WTC11 (cell line): ENCODE measurements around the gene GAPT.

Experiments used
- CTCF ChIP-seq: fragments of 200-600 bp; IDR thresholded peaks from 2 replicates; pipeline ENCODE4 v1.8.0; 2022; ENCODE audit warnings: antibody characterized with exemption
- EMX1 ChIP-seq: fragments of 250-450 bp; sonication (Bioruptor Pico); IDR thresholded peaks from 2 replicates; pipeline ENCODE4 v1.8.0; 2021; ENCODE audit warnings: mild to moderate bottlenecking
- JUN ChIP-seq: sonication (generic); formaldehyde crosslinking; IDR thresholded peaks from 2 replicates; pipeline ENCODE4 v1.8.0; 2023; ENCODE audit warnings: mild to moderate bottlenecking, missing genetic modification reagents
- MAX ChIP-seq: sonication (generic); formaldehyde crosslinking; IDR thresholded peaks from 2 replicates; pipeline ENCODE4 v1.8.0; 2022; ENCODE audit warnings: mild to moderate bottlenecking, missing genetic modification reagents
- TCF7 ChIP-seq: sonication (generic); formaldehyde crosslinking; IDR thresholded peaks from 2 replicates; pipeline ENCODE4 v1.8.0; 2022; ENCODE audit warnings: mild to moderate bottlenecking, low read depth, missing genetic modification reagents, moderate library complexity
- TEAD4 ChIP-seq: sonication (generic); formaldehyde crosslinking; IDR thresholded peaks from 2 replicates; pipeline ENCODE4 v1.8.0; 2022; ENCODE audit warnings: mild to moderate bottlenecking, missing genetic modification reagents
- ZBTB21 ChIP-seq: sonication (generic); formaldehyde crosslinking; IDR thresholded peaks from 2 replicates; pipeline ENCODE4 v1.8.1; 2023; ENCODE audit warnings: mild to moderate bottlenecking, missing genetic modification reagents, borderline replicate concordance

- no peak for TF ChIP-seq JUN (CRISPR knock-in tag)
- no peak for TF ChIP-seq MAX (CRISPR knock-in tag)
- no peak for TF ChIP-seq TCF7 (CRISPR knock-in tag)
- TF ChIP-seq CTCF = no peak
- TF ChIP-seq EMX1 (CRISPR knock-in tag) = no peak
- no peak for TF ChIP-seq ZBTB21 (CRISPR knock-in tag)
- TF ChIP-seq TEAD4 (CRISPR knock-in tag) = no peak
Measured at GRCh38 chr5:58453306-58453705, 37.9 kb upstream of the GAPT start.
